Activated naive CD4-positive, alpha-beta T cell (primary cell): ENCODE results near the gene C3.

Experiments used
- DNase-seq, 4 experiments: peaks; one replicate each; lab custom pipeline; 2025; lab: John Stamatoyannopoulos, UW

C3 gene

DNA sequence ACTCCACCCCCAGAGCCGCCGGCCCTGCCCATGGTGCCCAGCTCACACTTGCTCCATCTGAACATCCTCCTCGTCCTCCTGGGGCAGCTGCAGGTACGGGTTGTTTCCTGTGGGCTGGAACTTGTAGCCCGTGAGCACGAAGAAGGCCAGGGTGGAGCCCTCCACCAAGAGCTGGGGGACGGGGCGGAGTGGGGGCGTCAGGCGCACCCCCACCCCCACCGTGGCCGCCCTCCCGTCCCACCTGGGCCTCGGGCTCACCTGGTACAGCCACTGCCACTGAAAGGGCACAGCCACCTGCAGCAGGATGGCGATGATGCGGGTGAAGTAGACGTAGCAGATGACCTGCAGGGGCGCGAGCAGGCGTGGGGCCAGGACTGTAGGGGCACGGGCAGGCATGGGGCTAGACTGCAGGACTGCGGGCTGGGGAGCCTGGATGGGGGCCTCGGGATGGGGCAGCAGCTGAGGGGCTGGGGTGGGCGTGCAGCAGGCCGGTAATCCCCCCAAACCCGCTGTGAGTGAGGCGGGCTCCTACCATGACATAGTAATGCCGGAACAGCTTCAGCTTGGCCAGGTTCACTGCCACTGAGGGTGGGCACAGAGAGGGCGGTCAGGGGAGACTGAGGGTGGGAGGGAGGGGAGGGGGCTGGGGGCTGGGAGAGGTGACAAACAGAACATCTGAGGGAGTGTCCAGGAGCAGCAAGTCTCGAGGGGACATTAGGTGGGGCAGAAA is 10.7 kb upstream of the C3 start:
- DNase-seq: no peak

DNA sequence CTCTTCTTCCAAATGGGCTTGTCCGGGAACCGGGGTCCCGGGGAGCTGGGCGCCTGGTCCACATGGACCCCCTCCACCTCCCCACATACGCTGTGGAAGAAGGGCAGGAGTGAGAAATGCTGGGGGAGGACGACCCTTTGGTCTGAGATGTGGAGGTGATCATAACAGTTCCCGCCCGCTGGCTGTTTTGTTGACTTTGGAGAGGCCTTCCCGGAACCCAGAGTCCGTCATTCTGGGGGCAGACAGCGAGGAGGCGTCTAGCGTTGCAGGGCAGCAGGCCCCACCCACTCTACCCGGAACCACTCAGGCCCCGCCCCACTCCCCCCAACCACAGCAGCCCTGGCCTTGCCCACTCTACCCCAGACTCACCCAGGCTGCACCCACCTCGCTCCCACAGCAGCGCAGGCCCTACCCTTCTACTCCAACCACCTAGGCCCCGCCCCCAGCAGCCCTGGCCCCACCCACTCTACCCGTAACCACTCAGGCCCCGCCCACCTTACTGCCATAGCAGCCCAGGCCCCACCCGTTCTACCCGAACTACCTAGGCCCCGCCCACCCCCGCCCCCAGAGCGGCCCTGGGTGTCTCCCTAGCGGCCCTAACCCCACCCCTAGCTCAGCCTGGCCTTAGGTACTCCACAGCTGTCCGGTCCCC is 9.8 kb upstream of the C3 start:
- DNase-seq: no peak

DNA sequence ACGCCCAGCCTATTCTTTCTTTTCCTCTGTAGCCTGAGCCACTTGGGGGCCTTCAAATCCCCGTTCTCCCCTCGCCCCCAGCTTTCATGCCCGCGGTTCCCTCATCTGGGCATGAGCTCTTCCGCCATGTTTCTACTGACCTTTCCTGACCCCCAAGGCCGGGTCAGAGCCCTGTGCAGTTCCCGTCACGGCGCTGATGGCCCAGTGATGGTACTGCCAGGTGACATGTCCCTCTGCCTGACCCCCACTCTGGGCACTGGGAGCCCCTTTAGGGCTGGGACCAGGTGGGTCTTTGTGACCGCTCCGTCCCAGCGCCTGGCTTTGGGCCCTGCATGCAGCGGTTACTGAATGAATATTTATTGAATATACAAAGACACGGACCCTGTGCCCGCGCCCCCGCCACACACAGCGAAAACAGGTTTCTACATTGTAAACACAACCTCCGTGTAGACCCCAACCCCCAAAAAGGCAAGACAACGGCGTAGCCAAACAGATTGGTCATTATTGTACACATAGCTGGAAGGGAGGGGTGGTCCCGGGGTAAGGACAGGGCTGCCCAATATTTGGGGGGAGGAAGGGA is 9.2 kb upstream of the C3 start:
- DNase-seq: no peak

DNA sequence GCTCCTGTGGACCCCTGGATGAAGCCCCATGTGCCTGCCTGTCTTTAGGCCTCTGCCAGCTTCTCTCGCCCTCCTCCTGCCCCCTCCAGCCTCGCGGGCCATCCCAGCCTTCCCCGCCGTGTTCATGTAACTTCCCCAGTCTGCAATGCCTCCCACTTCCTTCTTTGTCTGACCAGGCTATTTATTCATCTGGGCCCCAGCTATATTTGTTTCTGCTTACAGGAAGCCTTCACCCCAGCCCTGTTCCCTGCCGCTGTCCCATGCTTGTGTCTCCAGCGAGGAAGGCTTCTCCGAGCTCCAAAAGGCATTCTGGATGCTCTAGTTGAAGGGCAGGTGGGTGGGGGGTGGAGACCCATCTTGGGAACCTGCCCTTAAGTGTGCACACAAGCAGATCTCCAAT is 7.9 kb upstream of the C3 start:
- no peak for DNase-seq

DNA sequence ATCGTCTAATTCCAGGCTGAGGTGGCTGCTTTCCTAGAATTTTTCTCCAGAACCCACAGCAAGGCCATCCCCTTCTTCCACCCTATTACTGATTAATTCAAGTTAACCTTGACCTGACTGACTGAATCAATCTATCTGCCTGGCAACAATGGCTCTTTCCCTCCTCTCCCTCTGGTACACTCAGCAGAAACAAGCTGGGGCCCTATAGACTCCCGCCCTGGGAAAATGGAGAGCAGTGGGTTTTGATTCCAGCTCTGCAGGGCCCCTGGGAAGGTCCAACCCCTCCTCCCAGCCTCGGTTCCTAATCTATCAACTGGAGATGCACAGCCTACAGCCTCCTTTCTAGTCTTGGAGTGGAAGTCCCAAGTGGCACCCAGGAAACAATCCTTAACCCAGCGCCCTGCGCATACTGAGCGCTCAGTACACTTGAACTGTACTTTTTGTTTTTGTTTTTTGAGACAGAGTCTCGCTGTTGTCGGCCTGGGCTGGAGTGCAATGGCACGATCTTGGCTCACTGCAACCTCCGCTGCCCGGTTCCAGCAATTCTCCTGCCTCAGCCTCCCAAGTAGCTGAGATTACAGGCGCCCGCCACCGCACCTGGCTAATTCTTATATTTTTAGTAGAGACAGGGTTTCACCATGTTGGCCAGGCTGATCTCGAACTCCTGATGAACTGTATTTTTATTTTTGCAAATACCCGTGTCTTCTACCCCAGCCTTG is 5.2 kb upstream of the C3 start:
- no peak for DNase-seq

DNA sequence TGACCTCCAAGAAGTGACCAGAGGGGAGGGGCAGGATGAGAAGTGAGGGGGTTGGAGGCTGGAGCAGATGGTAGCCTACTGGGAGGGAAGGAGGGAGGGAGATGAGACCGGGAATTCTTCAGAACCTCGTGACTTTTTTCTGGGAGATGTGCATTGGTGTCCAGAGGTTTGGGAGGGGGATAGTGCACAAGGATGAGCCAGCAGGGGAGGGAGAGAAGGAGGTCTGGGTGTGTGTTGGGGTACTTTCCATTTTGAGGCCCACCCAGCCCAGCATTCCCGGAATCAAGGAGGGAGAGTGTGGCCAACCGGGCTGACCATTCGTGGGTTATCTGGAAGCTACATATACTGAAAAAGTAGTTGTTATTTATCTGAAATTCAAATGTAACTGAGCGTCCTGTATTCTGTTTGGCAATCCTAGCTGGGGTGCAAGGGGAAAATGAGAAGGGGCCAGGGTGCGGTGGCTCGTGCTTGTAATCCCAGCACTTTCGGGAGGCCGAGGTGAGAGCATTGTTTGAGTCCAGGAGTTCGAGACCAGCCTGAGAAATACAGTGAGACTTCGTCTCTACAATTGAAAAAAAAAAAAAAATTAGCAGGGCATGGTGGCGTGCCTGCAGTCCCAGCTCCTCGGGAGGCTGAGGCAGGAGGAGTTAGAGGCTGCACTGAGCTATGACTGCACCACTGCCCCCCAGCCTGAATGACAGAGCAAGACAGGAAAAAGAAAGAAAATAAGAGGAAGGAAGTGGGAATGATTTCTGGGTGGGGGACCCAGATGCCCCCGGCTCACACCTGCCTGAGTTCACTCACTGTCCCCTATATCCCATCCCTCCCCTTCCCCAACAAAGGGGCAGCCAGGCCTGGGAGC is 4.4 kb upstream of the C3 start:
- DNase-seq: no peak

DNA sequence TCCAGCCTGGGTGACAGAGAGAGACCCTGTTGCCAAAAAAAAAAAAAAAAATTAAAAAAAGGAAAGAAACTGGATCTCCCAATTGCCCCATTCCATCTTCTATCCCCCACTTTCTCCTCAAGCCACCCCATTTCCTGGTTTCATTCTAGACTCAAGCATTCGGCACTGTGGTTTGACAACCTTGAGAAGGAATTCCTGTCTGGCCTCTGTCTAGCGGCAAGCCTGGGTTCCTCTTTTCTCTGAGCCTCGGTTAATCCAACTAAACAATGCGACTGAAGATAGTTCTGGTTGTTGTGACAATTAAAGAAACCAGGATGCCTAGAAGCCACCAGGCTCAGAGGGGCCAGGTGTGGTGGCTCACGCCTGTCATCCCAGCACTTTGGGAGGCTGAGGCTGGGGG is 3.3 kb upstream of the C3 start:
- DNase-seq: no peak

DNA sequence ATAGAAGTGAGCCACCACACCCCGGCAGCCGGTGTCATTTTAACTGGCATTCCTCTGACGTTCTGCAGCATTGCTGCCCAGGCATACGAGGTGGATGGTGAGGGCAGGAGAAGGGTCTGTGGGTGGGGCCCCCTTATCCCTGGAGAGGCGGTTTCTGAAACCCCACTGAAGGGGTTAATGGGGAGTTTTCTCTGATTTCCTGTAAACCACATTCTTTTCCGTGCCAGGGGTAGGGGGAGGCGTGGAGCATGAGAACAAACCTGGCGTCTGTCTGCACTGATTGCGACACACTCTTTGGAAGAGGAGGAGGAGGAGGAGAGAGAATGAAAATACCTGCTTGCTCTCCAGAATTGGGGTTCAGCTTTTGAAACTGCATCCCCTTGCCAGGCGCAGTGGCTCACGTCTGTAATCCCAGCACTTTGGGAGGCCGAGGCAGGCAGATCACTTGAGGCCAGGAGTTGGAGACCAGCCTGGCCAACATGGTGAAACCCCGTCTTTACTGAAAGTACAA is 2.7 kb upstream of the C3 start:
- no peak for DNase-seq

DNA sequence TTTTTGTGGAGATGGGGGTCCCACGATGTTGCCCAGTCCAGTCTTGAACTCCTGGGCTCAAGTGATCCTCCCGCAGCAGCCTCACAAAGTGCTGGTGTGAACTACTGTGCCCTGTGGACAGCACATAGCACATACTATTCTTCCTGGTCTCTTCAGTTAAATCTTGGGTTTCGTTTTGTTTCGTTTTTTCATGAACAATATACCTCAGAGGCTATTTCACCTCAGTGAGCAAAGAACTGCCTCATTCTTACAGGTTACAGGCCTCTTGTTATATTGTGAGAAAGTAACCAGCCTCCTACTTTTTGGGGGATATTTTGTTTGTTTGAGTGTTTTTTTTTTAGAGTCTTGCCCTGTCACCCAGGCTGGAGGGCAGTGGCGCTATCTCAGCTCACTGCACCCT is 1.3 kb upstream of the C3 start:
- no peak for DNase-seq

DNA sequence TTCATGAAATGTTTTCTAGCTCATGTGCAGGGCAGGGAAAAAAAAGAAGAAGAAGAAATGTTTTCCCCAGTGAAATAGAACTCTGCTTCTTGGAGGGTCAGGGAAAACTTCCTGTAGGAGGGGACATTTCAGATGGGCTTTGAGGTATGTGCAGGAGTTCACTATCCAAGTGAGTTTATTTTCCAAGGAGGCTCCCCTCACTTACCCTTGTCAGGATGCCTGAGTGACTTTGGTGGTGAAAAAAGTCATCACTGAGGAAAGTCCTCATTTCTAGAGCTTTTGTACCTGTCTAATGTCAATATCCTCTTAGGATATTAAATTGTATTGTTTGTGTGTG is 656 bp upstream of the C3 start:
- DNase-seq: no peak

DNA sequence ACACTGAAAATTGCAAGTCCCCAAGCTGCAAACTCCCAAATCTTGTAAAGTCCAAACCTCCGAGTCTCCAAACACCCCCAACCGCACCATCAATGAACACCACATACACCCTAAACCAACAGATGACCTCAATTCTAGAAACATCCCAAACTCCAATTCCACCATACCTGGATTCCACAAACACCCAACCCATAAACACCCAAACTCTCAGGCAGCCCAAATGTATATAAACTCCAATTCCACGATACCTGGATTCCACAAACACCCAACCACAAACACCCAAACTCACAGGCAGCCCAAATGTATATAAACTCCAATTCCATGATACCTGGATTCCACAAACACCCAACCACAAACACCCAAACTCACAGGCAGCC is 470 bp downstream of the C3 start:
- no peak for DNase-seq

DNA sequence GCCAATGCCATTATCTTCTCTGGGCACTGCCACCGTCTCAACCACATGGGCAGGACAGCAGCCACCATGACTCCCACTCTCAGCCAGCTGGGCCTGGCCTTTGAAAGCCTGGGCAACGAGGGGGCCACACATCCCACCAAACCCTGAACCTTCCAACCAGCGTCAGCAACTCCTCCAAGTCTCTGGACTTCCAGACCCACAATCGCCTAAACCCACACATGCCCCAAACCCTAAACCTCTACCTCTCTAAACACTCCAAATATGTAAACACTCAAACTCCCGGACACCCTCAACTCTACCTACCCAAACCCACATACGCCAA is 949 bp downstream of the C3 start:
- no peak for DNase-seq

DNA sequence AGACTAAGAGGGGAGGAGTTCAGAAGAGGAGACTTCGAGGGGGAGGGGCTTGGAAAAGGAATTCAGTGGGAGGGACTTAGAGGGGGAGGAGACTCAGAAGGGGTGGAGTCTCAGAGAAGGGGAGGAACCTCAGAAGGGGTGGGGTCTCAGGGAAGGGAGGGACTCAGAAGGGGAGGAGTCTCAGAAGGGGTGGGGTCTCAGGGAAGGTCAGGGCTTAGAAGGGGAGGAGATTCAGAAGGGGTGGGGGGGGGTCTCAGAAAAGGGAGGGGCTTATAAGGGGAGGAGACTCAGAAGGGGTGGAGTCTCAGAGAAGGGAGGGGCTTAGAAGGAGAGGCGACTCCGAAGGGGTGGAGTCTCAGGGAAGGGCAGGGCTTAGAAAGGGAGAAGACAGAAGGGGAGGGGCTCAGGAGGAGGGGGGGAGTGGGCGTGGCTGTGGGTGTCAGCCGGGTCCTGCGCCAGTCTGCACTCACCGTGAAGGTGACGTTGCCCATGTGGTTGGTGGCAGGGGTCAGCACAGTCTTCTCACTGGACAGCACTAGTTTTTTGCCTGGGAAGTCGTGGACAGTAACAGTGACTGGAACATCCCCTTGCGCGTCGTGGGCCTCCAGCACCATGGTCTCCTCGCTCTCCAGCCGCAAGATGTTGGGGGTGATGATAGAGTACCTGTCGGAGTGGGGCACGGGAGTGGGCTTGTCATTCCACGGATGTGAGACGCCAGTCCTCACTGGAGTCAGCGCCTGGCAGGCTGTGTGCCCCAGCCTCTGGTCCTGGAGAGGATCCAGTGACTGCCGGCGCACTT is 1.5 kb downstream of the C3 start:
- DNase-seq: no peak

DNA sequence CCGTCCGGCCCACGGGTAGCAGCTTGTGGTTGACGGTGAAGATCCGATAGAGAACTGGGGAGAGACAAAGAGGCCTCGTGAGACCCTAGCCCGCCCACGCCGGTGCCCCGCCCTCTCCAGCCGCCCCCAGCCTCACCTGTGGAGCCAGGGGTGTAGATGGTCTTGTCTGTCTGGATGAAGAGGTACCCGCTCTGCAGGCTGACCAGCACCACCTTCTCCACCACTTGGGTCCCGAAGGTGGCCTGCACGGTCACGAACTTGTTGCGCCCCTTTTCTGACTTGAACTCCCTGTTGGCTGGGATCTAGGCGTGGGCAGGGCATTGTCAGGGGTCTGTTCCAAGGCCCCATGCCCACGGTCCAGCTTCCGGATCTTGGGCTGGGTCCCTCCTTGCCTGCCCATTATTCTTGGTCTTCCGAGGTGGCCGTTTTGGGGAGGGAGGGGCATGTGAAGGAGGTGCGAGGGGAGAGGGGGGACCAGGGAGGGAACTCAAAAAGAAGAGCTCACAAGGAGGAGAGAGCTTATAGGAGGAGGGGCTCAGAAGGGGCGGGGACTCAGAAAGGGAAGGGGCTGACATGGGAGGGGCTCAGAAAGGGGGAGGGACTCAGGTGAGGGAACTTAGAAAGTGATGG is 2.2 kb downstream of the C3 start:
- no peak for DNase-seq

DNA sequence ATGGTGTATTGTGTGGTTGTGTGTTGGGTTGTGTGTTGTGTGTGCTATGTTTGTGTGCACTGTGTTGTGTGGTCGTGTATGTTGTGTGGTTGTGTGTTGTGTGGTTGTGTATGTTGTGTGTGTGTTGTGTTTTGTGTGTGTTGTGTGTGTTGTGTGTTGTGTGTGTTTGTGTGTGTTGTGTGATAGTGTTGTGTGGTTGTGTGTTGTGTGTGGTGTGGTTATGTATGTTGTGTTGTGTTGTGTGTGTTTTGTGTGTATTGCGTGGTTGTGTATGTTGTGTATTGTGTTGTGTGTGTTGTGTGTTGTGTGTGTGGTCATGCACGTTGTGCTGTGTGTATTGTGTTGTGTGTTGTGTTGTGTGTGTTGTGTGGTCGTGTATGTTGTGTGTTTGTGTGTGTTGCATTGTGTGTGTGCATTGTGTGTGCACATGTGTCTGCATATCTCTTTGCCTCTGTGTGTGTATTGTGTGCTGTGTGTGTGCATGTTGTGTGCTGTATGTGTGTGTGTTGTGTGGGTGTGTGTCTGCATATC is 2.9 kb downstream of the C3 start:
- DNase-seq: no peak

DNA sequence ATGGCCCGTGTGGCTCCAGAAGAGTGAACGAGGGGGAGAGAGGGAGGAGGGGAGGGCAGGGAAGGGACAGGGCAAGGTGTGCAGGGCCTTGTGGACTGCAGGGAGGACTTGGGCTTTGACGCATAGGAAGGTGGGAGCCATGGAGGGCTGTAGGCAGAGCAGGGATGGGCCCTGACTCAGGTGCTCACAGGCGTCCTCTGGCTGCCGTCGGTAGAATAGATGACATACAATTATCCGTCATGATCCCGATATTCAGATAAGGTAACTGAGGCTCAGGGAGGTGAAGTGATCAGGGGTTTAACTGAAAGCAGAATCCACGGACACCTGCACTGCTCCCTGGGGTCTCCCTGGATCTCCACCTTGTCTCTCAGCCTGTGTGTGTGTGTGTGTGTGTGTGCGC is 3.4 kb downstream of the C3 start:
- no peak for DNase-seq

DNA sequence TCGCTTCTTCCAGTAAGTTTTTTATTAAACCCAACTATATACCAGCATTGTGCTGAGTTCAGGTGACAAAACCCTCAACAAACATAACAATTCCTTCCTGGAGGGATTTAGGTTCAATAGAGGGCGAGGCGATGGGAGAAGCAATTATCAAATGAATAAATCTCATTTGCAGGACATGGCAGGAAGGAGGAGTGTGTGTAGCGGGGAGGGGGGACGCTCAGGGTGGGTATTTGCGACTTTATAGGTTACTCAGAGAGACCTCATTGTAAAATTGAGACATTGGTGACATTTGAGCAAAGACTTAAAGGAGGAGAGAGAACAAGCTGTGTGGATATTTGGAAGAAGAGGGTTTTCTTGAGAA is 3.9 kb downstream of the C3 start:
- no peak for DNase-seq

DNA sequence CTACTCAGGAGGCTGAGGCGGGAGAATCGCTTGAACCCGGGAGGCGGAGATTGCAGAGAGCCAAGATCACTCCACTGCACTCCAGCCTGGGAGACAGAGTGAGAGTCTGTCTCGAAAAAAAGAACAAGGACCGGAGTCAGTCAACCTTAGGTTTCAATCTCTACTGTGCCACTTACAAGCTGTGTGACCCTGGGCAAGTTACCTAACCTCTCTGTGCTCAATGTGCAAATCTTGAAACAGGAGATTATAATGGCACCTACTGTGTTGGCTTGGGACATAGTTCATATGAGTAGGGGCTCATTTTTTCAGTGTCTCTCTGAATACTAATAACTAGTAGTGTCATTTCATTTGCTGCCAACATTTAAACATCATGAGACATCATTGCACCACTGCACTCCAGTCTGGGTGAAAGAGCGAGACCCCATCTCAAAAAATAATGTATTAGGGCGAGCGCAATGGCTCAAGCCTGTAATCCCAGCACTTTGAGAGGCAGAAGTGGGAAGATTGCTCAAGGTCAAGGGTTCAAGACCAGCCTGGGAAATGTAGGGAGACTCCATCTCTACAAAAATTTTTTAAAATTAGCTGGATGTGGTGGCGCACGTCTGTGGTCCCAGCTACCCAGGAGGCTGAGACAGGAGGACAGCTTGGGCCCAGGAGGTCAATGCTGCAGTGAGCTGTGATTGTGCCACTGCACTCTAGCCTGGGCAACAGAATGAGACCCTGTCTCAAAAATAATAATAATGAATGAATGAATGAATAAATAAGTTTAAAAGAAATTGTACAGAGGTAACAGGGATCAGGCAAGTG is 5.5 kb downstream of the C3 start:
- no peak for DNase-seq

DNA sequence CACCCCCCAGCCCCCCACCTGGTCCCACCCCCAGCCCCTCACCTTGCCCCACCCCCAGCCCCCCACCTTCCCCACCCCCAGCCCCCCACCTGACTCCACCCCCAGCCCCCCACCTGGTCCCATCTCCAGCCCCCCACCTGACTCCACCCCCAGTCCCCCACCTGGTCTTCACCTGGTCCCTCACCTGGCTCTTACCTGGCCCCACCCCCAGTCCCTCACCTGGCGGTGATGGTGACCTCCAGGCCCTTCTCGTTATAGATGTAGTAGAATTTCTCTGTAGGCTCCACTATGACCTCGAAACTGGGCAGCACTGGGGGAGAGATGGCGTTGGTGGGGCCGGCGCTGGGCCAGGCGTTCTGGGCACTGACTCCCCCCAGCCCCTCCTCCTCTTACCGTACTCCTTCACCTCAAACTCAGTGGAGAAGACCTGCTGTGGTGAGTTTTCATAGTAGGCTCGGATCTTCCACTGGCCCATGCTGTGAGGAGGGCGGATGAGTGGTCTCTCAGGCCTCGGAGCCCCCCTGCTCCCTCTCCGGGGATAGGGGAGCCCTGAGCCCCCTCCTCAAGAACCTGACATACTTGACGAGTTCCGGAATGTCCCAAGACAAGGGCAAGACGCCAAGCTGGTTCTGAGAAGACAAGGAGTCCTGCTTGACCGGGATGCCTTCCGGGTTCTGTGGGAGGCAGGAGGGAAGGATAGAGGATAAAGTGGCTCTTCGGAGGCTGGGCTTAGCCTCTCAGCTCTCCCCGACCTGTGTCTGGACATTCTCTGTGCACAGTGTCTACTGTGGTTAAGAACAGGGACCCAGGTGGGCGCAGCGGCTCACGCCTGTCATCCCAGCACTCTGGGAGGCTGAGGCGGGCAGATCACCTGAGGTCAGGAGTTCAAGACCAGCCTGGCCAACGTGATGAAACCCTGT is 6.4 kb downstream of the C3 start:
- no peak for DNase-seq
